ENCODE measurements around the gene DSCAML1.

The DSCAML1 gene

DNA sequence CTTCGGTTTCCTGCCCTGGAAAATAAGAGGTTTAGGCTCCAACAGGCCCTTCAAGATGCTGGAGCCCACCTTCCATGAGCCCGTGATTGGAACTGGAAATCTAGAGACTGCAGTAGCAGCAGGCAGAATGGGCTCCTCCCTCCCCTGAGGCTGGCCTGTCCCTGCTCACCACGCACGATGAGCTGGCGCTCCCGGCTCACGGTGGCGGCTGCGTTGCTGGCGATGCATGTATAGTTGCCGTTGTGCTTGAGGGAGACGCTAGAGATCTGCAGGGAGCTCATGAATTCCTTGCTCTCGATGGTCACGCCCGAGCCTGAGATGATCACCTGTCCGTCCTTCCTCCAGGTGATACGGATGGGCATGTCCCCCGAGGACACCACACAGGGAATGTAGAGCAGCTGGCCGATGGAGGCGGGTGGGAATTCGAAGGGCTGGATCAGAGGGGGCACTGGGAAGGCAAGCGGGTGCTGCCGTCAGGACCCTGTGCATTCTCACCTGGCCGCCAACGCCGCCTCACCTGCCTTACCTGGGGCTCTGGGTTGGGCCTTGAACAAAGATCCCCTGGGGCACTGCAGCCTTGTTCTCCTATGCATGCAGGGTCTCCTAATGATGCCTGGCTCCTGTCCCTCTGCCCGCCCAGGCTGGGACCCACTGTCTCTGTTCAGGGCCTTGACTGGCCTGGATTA, 291.6 kb downstream of the DSCAML1 start:
- peak in 1 of 58 donors; percentile 14 for DNase-seq

- DNase-seq, result no peak
These were observed 294.3 kb downstream of the DSCAML1 start for GRCh38 chr11:117502779-117503100.

DNA sequence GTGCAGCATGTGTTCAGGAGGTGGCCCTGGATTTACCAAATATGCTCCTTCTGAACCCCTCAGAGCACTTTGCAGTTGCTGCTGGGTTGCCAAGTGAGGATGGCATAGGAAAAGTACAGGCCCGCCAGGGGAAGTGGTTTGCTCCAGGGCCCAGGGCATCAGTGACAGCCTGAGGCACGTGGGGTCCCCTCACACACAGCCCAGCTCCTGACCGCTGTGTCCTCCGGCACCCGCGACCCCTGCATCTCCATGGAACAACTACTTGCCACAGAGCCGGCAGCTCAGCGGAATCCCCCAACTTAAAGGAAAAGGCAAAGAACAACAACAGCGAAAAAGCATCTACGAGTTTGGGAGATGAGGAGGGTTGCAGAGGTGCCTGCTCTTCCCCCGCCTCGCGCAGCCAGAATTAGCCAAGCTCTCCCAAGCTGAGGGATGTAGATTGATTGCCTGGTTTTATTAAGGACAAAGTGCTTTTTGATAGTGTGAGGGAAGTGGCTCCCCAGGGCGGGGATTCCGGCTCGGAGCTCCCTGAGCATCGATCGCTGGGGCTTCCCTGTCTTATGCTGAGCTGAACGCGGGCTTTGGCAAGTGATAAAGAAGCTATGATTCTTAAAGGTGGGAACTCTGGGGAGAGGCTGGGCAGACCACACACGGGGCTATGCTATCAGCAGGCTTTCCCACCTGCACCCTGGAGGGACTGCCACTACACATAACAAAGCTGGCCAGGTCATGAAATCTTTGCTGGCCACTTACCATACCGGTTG, 294.8 kb downstream of the DSCAML1 start:
- no peak for DNase-seq

DNA sequence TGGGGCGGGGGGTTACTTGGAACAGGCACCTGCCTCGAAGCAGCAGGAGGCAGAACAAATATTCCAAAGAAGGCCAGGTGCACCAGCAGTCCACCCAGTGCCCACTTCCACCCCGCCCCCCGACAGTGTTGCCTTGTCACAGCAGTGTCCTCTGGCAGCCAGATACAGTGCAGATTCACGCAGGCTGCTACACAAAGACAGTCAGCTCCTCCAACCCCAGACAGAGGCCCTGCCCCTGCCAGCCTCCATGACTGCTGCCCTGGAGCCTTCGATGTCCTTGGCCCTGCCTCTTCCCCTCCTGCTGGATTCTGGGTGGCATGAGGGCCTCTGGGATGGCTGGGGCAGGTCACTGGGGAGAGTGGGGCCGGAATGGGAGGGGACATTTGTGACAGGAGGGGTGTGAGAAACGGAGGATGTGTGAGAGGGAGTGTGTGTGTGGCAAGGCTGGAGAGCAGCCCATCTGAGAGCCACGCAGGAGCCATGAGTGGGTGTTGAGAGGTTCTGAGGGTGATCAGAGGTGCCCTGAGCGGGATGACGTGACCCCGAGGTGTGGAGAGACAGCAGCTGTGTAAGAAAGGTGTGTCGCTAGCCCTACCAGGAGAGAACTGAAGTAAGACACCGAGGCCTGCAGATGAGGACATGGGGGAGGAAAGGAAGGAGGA, 295.6 kb downstream of the DSCAML1 start:
- peak in 1 of 58 donors; percentile 26 for DNase-seq

- DNase-seq, result no peak
These were observed 298.2 kb downstream of the DSCAML1 start for GRCh38 chr11:117498791-117499190.

DNA sequence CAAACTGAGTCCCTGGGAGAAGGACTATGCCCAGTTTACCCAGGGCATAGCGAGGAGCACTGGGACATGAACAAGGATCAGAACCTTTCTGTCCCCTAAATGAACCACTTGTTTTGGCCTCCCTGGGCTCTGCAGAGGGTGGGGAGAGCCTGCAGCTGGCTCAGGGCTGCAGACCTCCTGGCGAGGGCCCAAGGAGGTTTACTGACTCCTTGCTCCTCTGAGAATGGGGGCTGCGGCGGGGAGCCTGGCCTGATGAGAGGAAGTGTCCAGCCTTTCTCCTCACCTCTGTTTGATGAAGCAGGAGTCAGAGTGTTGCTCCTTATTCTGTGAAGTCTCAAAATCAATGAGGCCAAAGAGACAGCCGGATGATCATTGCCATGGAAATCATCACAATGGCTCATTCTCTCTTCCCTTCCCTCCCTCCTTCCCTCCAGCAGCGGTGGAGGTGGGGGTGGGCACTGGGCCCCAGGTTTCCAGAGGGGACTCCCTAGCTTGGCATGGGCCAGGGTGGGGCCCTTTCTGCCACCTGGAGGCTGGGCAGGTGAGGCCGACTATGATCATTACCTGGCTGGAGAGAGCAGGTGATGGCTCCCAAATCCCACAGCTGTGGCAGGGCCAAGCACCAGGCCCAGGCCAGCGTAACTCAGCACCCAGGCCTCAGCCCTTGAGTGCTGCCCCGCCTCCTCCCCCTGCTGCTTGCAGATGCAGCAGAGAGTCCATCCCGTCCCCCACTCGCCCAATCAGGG, 299.6 kb downstream of the DSCAML1 start:
- peak in 26 of 58 donors; percentile 6 to 84 (median 49) for DNase-seq

GRCh38 chr11:117495357-117495756, 301.7 kb downstream of the DSCAML1 start:
- peak in 1 of 58 donors; percentile 45 for DNase-seq

- peak in 1 of 58 donors; percentile 11 for DNase-seq
These were observed 304.3 kb downstream of the DSCAML1 start for GRCh38 chr11:117492578-117493251.

GRCh38 chr11:117490911-117491310, 306.1 kb downstream of the DSCAML1 start:
- peak in 21 of 58 donors; percentile 14 to 82 (median 30) for DNase-seq

DNA sequence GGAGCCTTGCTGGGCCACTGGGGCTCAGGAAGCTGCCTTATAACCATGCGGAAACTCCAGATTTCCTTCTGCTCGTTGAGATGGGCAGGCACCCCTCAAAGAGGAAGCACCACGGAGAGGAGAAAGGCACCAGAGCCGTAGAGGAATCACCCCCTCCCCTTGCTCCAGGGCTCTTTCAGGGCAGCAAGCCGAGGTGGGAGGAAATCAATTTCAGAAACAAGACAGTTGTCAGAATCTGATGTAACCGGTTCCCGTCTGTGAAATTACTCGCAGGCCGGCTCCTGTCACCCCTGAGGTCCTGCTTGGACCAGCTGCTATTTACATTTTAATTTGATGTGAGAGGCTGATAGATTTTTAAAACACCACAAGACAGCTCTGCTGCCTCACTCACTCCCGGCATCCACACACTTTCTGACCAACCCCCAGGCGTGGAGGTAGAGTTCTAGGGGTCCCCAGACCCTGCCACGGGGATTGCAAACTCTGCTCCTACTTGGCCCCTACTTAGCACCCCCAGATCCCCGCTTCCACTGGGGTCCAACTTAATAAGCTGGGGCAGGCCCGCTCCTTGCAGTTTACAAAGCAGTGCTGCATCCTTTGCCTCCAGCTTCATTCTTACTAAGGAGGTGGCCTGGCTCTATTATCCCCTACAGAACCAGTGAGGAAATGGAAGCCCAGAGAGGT, 306.9 kb downstream of the DSCAML1 start:
- DNase-seq, result no peak

DNA sequence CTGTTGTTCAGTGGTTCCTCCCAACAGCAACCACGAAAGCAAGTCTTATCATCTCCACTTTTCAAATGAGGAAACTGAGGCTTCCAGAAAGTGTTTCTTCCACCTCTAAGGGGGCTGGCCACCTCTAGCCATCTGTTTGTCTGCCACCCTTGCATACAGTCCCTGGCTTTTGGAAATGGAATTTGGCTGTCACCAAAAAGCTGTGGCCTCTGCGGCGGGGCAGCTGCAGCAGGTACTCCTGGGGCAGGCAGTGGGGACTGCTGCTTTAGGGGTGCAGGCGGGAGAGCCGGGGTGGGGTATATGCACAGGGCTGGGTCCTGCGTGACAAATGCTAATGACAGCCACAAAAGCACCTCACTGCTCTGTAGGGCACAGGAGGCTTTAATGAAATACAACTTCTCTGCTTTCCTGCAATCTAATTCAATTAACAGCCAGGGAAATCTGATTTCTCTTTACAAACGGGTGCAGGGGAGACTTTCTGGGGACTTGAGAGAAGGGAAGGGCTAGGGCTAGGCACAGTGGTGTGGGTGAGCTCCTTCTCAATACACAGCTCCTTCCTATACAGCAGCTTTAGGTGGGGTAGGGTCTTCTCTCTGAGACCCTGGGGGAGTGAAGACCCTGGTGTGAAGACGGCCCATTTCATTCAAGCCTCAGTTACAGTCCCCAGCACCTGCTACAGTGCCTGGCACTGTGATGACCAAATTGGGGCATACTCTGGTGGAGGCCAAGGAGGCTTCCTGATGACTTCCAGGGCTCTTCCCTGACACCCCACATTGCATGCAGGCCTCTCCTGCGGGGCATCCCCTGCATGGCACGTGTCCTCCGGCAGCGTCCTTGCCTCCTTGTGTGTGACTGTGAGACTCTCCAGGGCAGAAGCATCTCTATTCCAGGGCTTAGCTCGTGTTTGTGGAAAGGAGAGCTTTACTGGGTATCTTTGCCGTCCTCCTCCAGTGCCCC, 307.7 kb downstream of the DSCAML1 start:
- DNase-seq, result no peak

DNA sequence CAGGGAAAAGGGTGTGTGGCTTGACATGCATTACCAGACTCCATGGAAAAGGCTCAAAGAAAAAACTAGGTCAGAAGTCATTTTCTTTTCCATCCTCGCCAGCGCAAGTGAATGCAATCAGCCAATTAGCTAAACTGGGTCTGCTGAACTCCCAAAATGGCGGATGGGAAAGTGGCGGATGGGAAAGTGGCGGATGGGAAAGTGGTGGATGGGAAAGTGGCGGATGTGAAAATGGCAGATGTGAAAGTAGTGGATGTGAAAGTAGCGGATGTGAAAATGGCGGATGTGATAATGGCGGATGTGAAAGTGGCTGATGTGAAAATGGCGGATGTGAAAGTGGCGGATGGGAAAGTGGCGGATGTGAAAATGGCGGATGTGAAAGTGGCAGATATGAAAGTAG, 311.0 kb downstream of the DSCAML1 start:
- DNase-seq, result no peak

DNA sequence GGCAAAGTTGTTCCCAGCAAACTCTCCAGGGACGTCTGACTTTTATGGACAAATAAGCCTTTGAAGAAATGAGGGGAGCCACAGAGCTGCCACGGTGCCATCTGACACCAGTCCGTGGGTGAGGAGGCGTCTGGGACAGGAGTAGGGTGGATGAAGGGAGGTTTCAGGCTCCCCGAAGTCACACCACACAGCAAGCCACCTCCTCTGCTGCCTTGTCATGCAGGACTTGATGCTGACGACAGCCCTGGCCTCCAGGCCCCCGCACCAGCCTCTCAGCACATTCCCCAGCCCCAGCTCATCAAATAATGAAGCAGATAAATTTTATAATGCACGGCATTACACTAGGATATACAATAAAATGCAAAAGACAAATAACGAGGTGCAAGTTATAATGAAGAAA, 312.9 kb downstream of the DSCAML1 start:
- DNase-seq, result no peak

- DNase-seq, result no peak
These were observed 313.6 kb downstream of the DSCAML1 start for GRCh38 chr11:117483372-117483771.

GRCh38 chr11:117482881-117483280, 314.1 kb downstream of the DSCAML1 start:
- DNase-seq, result no peak

DNA sequence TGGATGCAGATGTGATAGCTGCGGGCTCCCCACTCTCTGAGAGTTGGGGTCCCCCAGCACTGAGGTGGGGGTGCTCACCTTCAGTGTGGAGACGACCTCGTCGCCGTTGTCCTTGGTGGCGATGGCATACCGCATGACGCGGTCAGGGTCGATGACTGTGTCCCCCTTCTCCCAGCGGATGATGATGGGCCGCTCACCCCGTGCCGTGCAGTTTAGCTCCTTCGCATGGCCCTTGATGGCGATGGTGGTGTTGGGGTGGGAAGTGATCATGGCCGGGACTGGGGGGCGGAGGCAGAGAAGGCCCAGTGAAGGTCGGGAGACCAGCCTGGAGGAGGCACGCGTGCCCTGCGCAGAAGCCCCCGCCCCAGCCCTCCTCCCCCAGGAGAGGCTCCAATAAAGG, 315.1 kb downstream of the DSCAML1 start:
- no peak for DNase-seq

DNA sequence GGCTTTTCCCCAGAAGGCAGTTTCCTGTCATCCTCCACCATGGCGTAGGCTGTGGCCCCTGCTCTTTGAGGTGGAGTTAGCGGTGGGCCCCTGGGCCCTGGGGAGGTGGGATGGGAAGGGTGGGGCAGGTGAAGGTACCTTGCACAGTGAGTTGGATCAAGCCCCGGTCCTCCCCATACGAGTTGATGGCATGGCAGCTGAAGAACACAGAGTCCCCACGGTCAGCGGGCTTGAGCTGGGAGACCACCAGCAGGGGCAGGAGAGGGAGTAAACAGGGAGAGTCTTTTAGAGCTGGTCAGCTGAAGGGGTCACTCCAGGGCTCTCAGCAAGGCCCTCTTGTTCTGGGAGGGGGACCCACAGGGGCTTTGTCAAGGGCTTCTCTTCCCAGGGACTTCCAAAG, 316.0 kb downstream of the DSCAML1 start:
- no peak for DNase-seq

DNA sequence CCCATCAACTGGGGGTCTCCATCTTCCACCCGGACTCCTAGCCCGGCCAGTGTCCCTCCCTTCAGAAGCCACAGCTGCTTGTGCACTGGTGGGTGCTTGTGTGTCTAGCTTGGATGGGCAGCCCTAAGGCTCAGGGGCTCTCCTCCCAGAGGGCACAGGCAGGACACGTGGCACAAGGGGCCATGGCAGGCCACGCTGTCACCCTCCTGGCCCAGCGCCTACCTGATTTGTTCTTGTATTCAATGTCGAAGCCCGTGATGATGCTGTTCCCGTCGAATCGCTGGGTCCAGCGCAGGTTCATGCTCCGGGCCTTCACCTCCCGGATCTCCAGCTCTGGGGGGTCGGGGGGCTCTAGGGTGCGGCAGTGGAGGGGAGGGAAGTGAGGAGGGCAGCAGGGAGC, 316.8 kb downstream of the DSCAML1 start:
- DNase-seq, result no peak

DNA sequence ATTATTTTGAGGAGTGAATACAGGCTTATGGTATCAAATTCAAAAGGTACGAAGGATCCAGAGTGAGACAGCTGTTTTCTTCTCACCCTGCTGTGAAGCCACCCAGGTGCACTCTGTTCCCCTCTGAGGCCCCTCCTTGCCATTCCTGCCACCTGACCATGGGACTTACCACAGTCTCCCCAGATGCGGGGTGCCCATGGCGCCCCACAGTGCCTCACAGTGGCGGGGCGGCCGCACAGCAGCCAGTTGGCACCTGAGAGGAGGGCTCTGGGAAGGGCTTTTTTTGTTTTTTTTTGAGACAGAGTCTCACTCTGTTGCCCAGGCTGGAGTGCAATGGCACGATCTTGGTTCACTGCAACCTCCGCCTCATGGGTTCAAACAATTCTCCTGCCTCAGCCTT, 317.6 kb downstream of the DSCAML1 start:
- DNase-seq, result no peak

All from anterior cingulate cortex (tissue), 58 donors.